T-helper 2 cell treated with Interferon-gamma antibody and Interleukin-4, amounts not matched to agents 5 μg/mL and 100 μg/mL, for 36 hours (primary cell): ENCODE data around the gene LHFPL3.
"Not testable (repeated sequence)": the region's sequence is repeated elsewhere in the genome, so short reads cannot be mapped to it uniquely, and the experiment has no call there.

ENCODE experiments used
- DNase-seq: peaks from one replicate; pipeline ENCODE4 v3.0.0; 2021; ENCODE audit warnings: low spot score
- H3K27ac Mint-ChIP-seq: one replicate; pipeline ENCODE4 v1.8.0; 2021; ENCODE audit warnings: mild to moderate bottlenecking, mixed read lengths
- H3K27me3 Mint-ChIP-seq: one replicate; pipeline ENCODE4 v1.8.0; 2021; ENCODE audit warnings: low read depth, mixed read lengths
- H3K36me3 Mint-ChIP-seq: one replicate; pipeline ENCODE4 v1.8.0; 2021; ENCODE audit warnings: low read depth, mixed read lengths
- H3K4me1 Mint-ChIP-seq: one replicate; pipeline ENCODE4 v1.8.0; 2021; ENCODE audit warnings: low read depth, mixed read lengths
- H3K4me3 Mint-ChIP-seq: one replicate; pipeline ENCODE4 v1.8.0; 2022; ENCODE audit warnings: mild to moderate bottlenecking, moderate library complexity, mixed read lengths
- H3K9me3 Mint-ChIP-seq: one replicate; pipeline ENCODE4 v1.8.0; 2021; ENCODE audit warnings: mixed read lengths

Gene LHFPL3

DNA sequence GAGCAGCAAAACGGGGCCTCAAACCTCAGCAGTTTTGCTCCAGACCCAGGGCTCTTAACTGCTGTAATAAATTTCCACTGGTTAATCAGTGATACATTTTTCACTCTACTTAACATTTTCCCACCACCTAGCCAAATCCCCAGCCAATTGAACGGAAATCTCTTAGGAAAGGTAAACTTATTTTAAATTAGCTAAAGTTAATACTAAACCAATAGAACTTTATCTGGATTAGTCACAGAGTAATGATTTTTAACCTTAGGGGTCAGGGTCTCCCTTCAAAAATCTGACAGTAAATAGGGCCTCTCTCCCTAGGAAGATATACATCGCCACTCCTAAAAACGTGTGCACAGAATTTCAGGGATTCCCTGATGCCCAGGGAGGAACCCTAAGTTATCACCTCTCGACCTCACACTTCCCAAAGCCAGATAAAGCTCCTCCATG is 598.2 kb downstream of the LHFPL3 start:
- Mint-ChIP-seq H3K4me1 (peaks cover 10% of the 10 kb centered on the region), H3K4me3 (no peak overlapping the region), H3K9me3 (no peaks in the 10 kb centered on the region), H3K36me3 (no peaks in the 10 kb centered on the region), H3K27ac (no peak overlapping the region), H3K27me3 (no peaks in the 10 kb centered on the region)
- no peak for DNase-seq

DNA sequence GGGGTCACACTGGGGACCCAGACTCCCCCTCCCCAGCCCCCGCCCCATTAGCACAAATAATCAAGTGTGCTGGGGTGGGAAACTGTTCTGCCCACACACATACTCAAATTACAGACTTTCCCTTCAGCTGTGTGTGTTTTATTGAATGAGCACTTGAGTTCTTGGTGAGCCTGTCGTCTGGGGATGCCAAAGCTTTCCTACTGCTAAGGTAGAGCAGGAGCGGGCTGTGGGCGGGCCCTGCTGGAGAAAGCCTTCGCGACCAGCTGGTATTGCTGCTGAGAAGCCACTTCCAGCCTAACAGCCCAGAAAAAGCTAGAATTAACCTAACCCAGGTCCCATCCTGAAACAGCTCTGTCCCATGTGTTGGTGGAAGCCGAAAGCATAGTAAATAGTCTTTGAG is 598.7 kb downstream of the LHFPL3 start:
- Mint-ChIP-seq H3K9me3 (no peaks in the 10 kb centered on the region), H3K27me3 (no peaks in the 10 kb centered on the region), H3K4me1 (peaks cover 10% of the 10 kb centered on the region), H3K27ac (no peak overlapping the region), H3K36me3 (no peaks in the 10 kb centered on the region), H3K4me3 (no peak overlapping the region)
- DNase-seq: no peak

- no peaks in the 10 kb centered on the region for H3K9me3 Mint-ChIP-seq
- no peak overlapping the region for H3K4me3 Mint-ChIP-seq
- DNase-seq: no peak
- H3K36me3 Mint-ChIP-seq: no peaks in the 10 kb centered on the region
- no peaks in the 10 kb centered on the region for H3K27me3 Mint-ChIP-seq
- no peak overlapping the region for H3K27ac Mint-ChIP-seq
- peaks cover 5% of the 10 kb centered on the region for H3K4me1 Mint-ChIP-seq
Observed at GRCh38 chr7:104928721-104929400, 600.5 kb downstream of the LHFPL3 start.

- Mint-ChIP-seq H3K4me1 (peaks cover 5% of the 10 kb centered on the region), H3K27me3 (no peaks in the 10 kb centered on the region), H3K36me3 (no peaks in the 10 kb centered on the region), H3K9me3 (no peaks in the 10 kb centered on the region), H3K27ac (no peak overlapping the region), H3K4me3 (no peak overlapping the region)
- no peak for DNase-seq
Observed at GRCh38 chr7:104929921-104930320, 601.5 kb downstream of the LHFPL3 start.

DNA sequence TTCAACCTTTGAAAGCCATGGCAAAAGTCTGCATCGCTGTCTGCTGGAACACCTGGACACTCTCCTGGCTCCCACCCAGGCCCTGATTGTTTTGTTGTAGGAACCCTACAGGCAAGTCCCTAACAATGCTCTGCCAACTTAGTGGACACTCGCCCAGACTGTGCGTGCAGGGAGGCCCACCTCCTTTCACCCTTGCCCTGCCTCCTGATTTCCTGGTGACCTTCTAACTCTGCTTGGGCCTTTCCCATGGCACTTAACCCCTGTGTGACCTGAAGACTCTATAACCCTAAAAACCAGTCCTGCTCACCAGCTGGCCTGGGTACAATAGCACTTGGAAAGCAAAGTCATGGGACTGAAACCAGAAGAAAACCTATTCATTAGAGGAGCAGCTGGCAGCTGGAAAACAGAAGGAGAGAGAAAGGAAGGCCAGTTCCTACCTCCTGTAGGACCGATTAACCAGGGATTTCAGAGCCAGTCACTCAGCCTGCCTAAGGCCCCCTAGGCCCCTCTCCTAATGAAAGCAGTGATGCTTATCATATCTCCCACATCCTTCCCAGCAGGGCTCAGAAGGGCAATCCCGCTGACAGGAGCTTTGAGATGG is 602.9 kb downstream of the LHFPL3 start:
- Mint-ChIP-seq H3K27ac (no peak overlapping the region), H3K4me1 (peaks cover 5% of the 10 kb centered on the region), H3K27me3 (no peaks in the 10 kb centered on the region), H3K36me3 (no peaks in the 10 kb centered on the region), H3K9me3 (no peaks in the 10 kb centered on the region), H3K4me3 (no peak overlapping the region)
- DNase-seq: no peak

DNA sequence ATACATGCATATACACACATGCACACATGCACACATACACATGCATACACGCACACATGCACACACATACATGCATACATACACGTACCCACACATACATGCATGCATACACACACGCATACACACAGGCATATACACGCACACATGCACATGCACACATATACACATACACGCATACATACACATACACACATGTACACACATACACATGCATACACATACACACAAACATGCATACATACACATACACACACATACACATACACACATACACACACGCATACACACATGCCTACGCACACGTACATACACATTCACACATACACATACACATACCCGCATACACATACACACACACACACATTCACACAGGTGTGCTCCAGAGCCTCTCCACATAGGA is 604.6 kb downstream of the LHFPL3 start:
- peak overlapping the region; percentile 21 for H3K27ac Mint-ChIP-seq
- no peak for DNase-seq
- no peaks in the 10 kb centered on the region for H3K9me3 Mint-ChIP-seq
- no peak overlapping the region for H3K4me3 Mint-ChIP-seq
- H3K27me3 Mint-ChIP-seq: no peaks in the 10 kb centered on the region
- peaks cover 5% of the 10 kb centered on the region for H3K4me1 Mint-ChIP-seq
- H3K36me3 Mint-ChIP-seq: no peaks in the 10 kb centered on the region

- H3K27ac Mint-ChIP-seq: no peak overlapping the region
- no peak for DNase-seq
- no peaks in the 10 kb centered on the region for H3K27me3 Mint-ChIP-seq
- H3K4me3 Mint-ChIP-seq: no peak overlapping the region
- H3K36me3 Mint-ChIP-seq: no peaks in the 10 kb centered on the region
- H3K4me1 Mint-ChIP-seq: peaks cover 6% of the 10 kb centered on the region
- H3K9me3 Mint-ChIP-seq: no peaks in the 10 kb centered on the region
Observed at GRCh38 chr7:104933521-104933988, 605.2 kb downstream of the LHFPL3 start.

- H3K36me3 Mint-ChIP-seq: no peaks in the 10 kb centered on the region
- no peaks in the 10 kb centered on the region for H3K27me3 Mint-ChIP-seq
- H3K27ac Mint-ChIP-seq: no peak overlapping the region
- peaks cover 12% of the 10 kb centered on the region for H3K4me1 Mint-ChIP-seq
- no peaks in the 10 kb centered on the region for H3K9me3 Mint-ChIP-seq
- no peak for DNase-seq
- no peak overlapping the region for H3K4me3 Mint-ChIP-seq
Observed at GRCh38 chr7:104934665-104935064, 606.3 kb downstream of the LHFPL3 start.

- Mint-ChIP-seq H3K36me3 (no peaks in the 10 kb centered on the region), H3K4me1 (peaks cover 10% of the 10 kb centered on the region), H3K27ac (no peak overlapping the region), H3K27me3 (no peaks in the 10 kb centered on the region), H3K9me3 (no peaks in the 10 kb centered on the region), H3K4me3 (no peak overlapping the region)
- DNase-seq: no peak
Observed at GRCh38 chr7:104935276-104935675, 606.9 kb downstream of the LHFPL3 start.

- peaks cover 14% of the 10 kb centered on the region for H3K4me1 Mint-ChIP-seq
- no peaks in the 10 kb centered on the region for H3K27me3 Mint-ChIP-seq
- peaks cover 3% of the 10 kb centered on the region for H3K9me3 Mint-ChIP-seq
- no peak overlapping the region for H3K4me3 Mint-ChIP-seq
- DNase-seq: no peak
- H3K36me3 Mint-ChIP-seq: peaks cover 6% of the 10 kb centered on the region
- no peak overlapping the region for H3K27ac Mint-ChIP-seq
Observed at GRCh38 chr7:104936546-104936945, 608.1 kb downstream of the LHFPL3 start.

GRCh38 chr7:104937489-104937888 is 609.1 kb downstream of the LHFPL3 start:
- not testable (repeated sequence) for H3K9me3 Mint-ChIP-seq, H3K27ac Mint-ChIP-seq, H3K36me3 Mint-ChIP-seq, H3K27me3 Mint-ChIP-seq, H3K4me3 Mint-ChIP-seq, DNase-seq
- peaks cover 18% of the 10 kb centered on the region for H3K4me1 Mint-ChIP-seq

GRCh38 chr7:104938741-104939390 is 610.5 kb downstream of the LHFPL3 start:
- DNase-seq: no peak
- Mint-ChIP-seq H3K27me3 (no peaks in the 10 kb centered on the region), H3K36me3 (peaks cover 8% of the 10 kb centered on the region), H3K4me3 (peak overlapping the region; percentile 0), H3K27ac (peak overlapping the region; percentile 3), H3K4me1 (peaks cover 28% of the 10 kb centered on the region), H3K9me3 (peaks cover 3% of the 10 kb centered on the region)

DNA sequence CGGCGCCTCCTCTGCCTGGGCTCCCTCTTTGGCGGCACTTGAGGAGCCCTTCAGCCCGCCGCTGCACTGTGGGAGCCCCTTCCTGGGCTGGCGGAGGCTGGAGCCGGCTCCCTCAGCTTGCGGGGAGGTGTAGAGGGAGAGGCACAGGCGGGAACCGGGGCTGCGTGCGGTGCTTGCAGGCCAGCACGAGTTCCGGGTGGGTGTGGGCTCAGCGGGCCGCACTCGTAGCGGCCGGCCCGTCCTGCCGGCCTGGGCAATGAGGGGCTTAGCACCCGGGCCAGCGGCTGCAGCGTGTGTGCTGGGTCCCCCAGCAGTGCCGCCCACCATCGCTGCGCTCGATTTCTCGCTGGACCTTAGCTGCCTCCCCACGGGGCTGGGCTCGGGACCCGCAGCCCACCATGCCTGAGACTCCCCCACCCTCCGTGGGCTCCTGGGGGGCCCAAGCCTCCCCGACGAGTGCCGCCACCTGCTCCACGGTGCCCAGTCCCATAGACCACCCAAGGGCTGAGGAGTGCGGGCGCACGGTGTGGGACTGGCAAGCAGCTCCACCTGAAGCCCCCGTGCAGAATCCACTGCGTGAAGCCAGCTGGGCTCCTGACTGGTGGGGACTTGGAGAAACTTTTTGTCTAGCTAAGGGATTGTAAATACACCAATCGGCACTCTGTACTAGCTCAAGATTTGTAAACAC is 611.8 kb downstream of the LHFPL3 start:
- peaks cover 37% of the 10 kb centered on the region for H3K4me1 Mint-ChIP-seq
- DNase-seq: no peak
- H3K36me3 Mint-ChIP-seq: peaks cover 8% of the 10 kb centered on the region
- no peaks in the 10 kb centered on the region for H3K27me3 Mint-ChIP-seq
- peak overlapping the region; percentile 91 for H3K4me3 Mint-ChIP-seq
- H3K27ac Mint-ChIP-seq: no peak overlapping the region
- H3K9me3 Mint-ChIP-seq: peaks cover 3% of the 10 kb centered on the region
